ENCODE results near the gene IRX2.

Gene IRX2

GRCh38 chr5:2751592-2752021 is at the start of gene IRX2:
TSS of gene IRX2 (minus strand) at chr5:2751677. CDS start at chr5:2751413, 264 bp downstream.
- DNase-seq, result no peak

GRCh38 chr5:2800035-2800434 is 48.6 kb upstream of the IRX2 start:
- DNase-seq, result no peak

GRCh38 chr5:2797981-2798380 is 46.5 kb upstream of the IRX2 start:
- DNase-seq, result no peak

GRCh38 chr5:2797160-2797559 is 45.7 kb upstream of the IRX2 start:
- DNase-seq, result no peak

- DNase-seq, result no peak
Measured at GRCh38 chr5:2783223-2783622, 31.7 kb upstream of the IRX2 start.

GRCh38 chr5:2782658-2783057 is 31.2 kb upstream of the IRX2 start:
- DNase-seq, result no peak

- DNase-seq, result no peak
Measured at GRCh38 chr5:2780421-2781171, 29.1 kb upstream of the IRX2 start.

- no peak for DNase-seq
Measured at GRCh38 chr5:2779459-2779858, 28.0 kb upstream of the IRX2 start.

- DNase-seq, result no peak
Measured at GRCh38 chr5:2776337-2777302, 25.1 kb upstream of the IRX2 start.

- DNase-seq, result no peak
Measured at GRCh38 chr5:2773327-2773726, 21.9 kb upstream of the IRX2 start.

- DNase-seq, result no peak
Measured at GRCh38 chr5:2767089-2767488, 15.6 kb upstream of the IRX2 start.

- no peak for DNase-seq
Measured at GRCh38 chr5:2764581-2764980, 13.1 kb upstream of the IRX2 start.

- DNase-seq, result no peak
Measured at GRCh38 chr5:2763533-2763794, 12.0 kb upstream of the IRX2 start.

- DNase-seq, result no peak
Measured at GRCh38 chr5:2762744-2763532, 11.5 kb upstream of the IRX2 start.

- no peak for DNase-seq
Measured at GRCh38 chr5:2761921-2762488, 10.5 kb upstream of the IRX2 start.

GRCh38 chr5:2759696-2760461 is 8.4 kb upstream of the IRX2 start:
- no peak for DNase-seq

- no peak for DNase-seq
Measured at GRCh38 chr5:2759091-2759490, 7.6 kb upstream of the IRX2 start.

- DNase-seq, result no peak
Measured at GRCh38 chr5:2758632-2759031, 7.2 kb upstream of the IRX2 start.

GRCh38 chr5:2757563-2758351 is 6.3 kb upstream of the IRX2 start:
- no peak for DNase-seq

- no peak for DNase-seq
Measured at GRCh38 chr5:2756211-2757152, 5.0 kb upstream of the IRX2 start.

Measured in CD4-positive, alpha-beta T cell treated with Interleukin-12 subunit alpha and Interleukin-12 subunit beta, for 1 hour (primary cell).